NCI-H1105 treated with DMSO at 0.1 percent for 48 hours (cell line): ENCODE results near the gene TMEM33.
"Not testable (repeated sequence)": the region's sequence is repeated elsewhere in the genome, so short reads cannot be mapped to it uniquely, and the experiment has no call there.

Source experiments
- DNase-seq: peaks from one replicate; lab custom pipeline; 2025; lab: John Stamatoyannopoulos, UW

Gene TMEM33, protein sequence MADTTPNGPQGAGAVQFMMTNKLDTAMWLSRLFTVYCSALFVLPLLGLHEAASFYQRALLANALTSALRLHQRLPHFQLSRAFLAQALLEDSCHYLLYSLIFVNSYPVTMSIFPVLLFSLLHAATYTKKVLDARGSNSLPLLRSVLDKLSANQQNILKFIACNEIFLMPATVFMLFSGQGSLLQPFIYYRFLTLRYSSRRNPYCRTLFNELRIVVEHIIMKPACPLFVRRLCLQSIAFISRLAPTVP

DNA sequence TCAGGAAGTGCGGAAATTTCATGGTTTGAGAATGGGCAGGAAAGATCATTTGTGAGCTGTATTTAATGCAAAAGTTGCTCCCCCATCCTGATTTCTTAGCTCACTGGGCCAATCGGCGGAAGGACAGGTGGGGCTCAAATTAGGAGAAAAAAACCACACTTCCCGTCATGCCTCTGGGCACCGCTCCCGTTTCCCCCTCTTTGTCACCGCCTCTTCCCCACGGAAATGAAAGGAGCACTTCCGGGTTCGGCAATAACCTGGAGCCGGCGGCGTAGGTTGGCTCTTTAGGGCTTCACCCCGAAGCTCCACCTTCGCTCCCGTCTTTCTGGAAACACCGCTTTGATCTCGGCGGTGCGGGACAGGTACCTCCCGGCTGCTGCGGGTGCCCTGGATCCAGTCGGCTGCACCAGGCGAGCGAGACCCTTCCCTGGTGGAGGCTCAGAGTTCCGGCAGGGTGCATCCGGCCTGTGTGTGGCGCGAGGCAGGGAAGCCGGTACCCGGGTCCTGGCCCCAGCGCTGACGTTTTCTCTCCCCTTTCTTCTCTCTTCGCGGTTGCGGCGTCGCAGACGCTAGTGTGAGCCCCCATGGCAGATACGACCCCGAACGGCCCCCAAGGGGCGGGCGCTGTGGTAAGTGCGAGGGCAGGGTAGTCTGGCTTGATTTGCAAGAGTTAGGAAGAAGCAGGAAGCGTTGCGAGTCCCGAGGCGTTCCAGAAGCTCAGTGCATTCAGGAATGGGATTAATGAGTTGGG is at the start of gene TMEM33:
TMEM33 (plus strand) TSS at position 529 of the 751 bp plus-strand sequence; CDS start at position 585, 56 bp downstream.
- peak; percentile 70 for DNase-seq

DNA sequence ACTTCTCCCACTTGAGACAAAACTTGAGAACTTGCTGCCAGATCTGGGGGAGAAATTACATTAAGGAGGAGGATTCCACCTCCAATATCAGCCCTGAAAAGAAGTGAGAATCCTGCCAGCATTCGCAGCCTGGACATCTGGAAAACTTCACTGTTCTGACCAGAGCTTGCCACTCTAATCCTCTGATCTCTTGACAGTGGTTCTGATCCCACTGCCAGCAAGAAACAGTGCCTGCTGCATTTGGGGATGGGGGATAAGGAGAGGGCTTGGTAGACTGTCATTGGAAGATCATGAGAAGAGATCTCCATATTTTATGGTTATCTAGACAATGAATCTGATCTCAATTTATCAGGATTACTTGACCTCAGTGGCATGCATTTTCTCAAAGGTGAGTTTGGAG is 49.8 kb upstream of the TMEM33 start:
- DNase-seq, result no peak

DNA sequence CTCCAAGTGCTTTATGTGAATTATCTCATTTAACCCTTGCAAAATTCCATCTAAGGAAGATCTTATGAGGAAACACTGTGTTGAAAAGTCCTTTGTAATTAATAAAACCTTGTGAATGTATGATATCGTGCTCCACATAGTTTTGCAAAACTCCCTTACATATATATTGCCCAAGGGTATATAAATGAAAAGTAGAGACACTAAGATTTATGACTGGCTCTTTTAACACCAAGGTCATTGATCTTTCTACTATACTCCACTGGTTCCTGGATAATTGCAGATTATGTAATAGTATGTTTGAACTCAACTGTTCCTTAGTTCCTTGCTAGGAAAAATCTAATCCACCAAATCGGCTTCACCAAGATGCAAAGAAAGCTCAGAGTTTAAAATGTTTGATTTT is 48.0 kb upstream of the TMEM33 start:
- DNase-seq, result no peak

DNA sequence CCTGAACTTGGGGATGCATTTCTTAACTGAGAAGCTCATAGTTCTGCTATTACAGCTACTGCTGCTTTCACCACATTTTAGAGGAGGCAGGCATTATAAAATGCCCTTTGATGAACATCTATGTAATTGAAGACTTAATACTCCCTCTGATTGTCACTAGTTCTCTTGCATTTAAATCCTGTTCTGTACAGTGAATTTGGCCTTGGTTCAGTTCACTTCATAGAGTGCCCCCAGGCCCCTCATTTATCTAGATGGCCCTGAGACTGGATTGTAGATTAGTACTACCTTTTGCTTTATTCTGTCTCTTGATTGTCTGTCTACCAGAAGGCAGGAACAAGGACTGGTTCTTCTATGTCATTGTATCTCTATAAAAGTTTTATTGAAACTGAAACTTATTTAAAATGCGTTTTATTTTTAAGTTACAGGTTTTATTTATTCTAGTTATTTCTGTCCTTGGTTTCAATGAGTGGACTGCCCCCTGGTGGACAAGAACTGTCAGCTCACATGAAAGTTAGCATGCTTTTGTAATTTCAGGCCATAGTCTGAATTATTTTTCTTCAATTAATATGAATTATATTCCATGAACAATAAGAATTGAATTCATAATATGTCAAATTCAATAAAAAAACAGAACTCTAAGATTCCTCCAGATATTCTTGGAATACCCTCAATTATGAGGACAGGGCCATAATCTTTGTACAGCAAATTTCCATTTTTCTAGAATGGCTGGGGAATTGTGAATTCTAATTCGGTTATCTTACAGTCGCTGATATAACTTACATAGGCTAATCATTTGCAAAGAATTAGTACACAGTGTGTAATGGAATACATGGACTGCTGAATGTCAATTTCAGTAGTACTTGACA is 47.2 kb upstream of the TMEM33 start:
- DNase-seq, result peak; percentile 14

DNA sequence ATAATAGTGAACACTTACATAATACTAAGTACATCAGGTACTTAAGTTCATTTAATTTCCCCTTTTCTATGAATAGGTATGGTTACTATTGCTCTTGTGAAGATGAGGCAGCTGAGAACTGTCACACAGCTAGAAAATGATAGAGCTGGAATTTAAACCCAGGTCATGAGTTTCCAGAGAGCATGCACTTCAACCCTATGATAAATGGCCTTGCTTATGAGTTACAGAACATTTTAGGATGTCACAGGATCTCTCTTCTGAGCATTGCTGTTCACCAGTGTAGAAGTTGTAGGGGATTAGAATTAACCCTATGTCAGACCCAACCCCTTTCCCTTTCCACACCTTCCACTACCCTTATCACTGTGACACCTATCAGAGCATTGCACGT is 46.5 kb upstream of the TMEM33 start:
- no peak for DNase-seq

DNA sequence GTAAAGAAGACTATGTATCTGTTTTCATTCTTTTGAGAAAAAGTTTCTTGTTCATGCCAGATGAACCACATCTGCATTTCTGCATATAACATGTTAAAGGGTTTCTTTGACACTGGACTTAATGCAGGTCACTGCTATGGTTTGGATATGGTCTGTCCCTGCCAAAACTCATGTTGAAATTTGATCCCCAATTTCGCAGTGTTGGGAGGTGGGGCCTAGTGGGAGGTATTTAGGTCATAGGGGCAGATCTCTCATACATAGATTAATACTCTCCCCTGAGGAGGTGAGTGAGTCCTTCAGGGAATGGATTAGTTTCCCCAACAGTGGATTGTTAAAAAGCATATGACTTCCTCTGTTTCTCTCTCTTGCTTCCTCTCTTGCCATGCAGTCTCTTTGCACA is 45.9 kb upstream of the TMEM33 start:
- no peak for DNase-seq

DNA sequence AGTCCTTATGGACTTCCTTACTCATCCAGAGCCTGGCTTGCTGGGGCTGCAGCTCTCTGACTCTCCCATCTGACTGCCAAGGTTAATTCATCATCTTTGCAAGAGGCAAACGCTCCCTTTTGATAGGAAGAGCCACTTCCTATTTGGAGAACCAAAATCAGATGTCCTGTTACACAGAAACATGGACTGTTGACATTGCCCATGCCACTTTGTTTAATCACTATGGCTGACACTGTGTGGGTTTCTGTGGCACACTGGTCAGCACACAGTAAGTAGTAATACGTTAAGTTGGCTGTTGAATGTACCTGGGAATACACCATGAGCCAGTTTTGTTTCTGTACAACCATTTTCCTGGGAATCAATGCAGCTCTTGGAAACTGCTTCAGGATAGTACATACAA is 45.1 kb upstream of the TMEM33 start:
- no peak for DNase-seq

DNA sequence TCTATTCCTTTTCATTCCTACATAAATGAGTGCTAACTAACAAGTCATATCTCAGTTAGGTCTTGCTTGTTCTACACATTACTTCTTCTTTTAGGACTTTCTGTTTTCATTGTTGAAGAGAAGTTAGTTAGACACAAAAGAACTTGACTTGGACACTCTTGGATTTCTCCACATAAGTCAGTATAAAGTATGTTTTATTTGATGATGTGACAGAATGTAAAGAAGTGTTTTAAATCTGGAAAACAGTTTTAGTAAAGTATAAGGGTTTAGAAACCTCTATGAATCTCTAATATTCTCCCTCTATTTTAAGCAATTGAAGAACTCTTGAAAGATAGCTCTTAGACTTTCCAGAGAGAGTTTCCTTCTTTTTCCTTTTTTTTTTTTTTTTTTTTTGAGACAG is 38.6 kb upstream of the TMEM33 start:
- no peak for DNase-seq

DNA sequence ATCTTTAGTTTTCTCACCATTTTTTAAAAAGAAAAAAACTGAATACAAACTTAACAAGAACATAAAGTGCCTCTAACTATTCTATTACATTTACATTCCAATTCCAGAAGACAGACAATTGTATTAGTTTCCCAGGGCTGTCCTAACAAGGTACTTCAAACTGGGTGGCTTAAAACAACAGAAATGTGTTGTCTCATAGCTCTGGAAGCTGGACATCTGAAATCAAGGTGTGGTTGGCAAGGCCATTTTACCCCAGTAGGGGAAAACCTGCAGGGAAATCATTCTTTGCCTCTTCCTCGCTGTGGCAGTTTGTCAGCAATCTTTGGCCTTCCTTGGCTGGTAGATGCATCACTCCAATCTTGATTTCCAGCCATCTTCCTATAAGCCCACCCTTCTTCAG is 37.5 kb upstream of the TMEM33 start:
- DNase-seq, result no peak

DNA sequence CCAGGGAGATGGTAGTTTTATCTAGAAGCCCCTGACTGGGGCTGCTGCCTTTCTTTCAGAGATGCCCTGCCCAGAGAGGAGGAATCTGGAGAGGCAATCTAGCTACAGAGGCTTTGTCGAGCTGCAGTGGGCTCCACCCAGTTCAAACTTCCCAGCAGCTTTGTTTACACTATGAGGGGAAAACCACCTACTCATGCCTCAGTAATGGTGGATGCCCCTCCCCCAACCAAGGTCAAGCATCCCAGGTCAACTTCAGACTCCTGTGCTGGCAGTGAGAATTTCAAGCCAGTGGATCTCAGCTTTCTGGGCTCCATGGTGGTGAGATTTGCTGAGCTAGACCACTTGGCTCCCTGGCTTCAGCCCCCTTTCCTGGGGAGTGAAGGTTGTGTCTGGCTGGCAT is 26.1 kb upstream of the TMEM33 start:
- DNase-seq, result not testable (repeated sequence)

DNA sequence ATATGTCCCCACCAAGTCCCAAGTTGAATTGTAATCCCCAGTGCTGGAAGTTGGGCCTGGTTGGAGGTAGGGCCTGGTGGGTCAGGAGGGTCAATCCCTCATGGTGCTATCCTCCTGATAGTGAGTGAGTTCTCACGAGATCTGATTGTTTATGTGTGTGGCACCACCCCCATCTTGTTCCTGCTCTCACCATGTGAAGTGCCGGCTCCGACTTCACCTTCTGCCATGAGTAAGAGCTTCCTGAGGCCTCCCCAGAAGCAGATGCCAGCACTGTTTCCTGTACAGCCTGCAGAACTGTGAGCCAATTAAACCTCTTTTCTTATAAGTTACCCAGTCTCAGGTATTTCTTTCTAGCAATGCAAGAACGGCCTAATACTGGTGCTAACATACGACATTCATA is 22.7 kb upstream of the TMEM33 start:
- no peak for DNase-seq

DNA sequence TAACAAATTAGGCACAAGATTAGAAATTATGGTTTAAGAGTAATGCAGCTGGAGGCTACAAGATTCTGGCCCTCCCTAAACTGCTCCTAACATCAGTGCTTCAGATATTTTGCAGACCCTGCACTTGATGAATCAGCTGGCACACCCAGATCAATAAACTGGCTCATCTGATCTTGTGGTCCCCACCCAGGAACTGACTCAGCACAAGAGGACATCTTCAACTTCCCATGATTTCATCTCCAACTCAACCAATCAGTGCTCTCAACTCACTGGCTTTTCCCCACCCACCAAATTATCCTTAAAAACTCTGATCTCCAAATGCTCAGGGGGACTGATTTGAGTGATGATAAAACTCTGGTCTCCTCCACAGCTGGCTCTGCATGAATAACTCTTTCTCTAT is 21.7 kb upstream of the TMEM33 start:
- no peak for DNase-seq

DNA sequence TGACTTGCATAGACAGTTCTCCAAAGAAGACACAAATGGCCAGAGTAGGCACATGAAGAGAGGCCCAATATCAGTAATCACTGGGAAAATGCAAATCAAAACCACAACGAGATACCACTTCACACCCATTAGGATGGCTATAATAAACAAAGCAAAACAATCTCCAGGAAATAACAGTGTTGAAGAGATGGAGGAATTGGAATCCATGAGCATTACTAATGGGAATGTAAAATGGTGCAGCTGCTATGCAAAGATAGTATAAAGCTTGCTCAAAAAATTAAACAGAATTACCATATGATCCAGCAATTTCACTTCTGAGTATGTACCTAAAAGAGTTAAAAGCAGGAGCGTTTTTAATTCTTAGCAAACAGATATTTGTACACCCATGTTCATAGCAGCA is 17.0 kb upstream of the TMEM33 start:
- DNase-seq, result no peak

DNA sequence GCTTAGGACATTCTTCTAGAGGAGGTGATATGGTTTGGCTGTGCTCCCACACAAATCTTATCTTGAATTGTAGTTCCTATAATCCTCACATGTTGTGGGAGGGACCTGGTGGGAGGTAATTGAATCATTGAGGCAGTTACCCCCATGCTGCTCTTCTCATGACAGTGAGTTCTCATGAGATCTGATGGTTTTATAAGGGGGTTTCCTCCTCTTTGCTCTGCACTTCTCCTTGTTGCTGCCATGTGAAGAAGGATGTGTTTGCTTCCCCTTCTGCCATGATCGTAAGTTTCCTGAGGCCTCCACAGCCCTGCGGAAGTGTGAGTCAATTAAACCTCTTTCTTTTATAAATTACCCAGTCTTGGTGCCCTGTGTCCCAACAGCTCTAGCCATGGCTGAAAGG is 14.8 kb upstream of the TMEM33 start:
- not testable (repeated sequence) for DNase-seq

DNA sequence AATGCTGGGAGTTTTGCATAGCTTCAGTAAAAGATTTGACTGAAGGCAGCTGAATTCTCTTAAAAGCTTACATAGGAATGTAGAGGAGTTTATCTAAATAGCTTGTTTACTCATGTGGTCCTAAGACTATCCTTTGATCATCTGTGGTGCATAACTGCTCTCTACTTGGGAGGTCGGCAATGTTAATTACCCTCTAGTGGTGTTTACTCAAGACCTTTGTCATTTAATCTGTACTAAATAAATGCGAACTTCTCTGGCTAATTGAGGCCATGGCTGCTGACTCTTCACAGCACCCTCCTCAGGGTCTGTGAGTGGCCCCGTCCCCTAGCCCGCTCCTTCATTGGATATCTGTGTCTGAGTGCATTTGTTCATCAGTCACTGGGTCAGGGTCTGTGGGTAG is 13.8 kb upstream of the TMEM33 start:
- no peak for DNase-seq

DNA sequence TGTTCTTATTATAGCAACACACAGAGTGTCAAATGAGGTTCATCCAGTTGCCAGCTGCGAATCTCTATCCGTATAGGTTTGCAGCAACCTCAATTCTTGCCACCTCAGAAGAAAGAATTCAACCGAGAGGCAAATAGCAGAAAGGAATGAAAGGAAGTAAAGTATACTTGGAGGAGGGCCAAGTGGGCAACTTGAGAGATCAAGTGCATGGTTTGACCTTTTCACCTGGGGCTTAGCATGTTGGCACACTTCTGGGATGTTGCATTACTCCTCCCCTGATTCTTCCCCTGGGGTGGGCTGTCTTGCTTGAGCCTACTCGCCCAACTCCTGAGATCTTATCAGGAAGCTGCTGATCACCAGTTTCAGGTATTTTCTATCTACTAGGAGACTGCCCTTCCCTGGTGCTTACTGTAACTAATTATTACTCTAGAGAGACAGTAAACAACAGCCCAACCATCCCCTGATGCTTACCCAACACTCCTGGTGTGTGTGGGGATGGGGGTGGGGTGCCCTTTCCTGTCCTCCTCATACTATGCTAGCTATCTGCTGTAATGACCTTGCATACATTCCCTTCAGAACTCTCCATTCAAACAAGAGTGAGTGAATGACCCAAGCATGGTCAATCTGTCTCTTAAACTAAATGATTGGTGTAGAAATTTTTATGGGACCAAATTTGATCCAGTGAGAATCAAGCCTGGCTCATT is 7.3 kb upstream of the TMEM33 start:
- no peak for DNase-seq

DNA sequence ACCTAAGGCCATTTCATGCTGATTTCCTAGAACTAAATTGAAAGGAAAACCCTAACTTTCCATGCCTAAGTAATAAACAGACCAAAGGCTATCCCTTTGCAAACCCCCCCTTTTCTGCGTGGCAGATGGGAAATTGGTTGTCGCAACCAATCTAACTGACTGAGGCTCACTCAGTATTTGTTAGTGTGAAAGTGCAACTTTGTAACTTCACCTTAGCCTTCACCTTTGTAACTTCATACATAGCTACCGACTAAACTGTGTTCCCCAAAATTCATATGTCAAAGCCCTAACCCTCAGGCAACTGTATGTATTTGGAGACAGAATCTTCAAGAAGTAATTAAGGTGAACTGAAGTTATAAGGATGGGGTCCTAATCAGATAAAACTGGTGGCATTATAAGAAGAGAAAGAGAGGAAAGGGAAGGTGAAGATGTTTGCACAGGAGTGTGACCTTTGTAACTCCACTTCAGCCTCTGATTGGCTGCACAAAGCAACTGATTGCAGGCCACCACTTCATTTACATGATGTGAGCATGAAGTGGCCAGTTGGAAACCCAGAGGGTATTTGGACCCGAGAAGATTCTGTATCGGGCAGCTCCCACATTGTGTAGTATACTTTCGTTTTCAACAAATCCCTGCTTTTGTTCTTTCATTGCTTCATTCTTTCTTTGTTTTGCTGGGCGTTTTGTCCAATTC is 4.9 kb upstream of the TMEM33 start:
- DNase-seq, result no peak

DNA sequence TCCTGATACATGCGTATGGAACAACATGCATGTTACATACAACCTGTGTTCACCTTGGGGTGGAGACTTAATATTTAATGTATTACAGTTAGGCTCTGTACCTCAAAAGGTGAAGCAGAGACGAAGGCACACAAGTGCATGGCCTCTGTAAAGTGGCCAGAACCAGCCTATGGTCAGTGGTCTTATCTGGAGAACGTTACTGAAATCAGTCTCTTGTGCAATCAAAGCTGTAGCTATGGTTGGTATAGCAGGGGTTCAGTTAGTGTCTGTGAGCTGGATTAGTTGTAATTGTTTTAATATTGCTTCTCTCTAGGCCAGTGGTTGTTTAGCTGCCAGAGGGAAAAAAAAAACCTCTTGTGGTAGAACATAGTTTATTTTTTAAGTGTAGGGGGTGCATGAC is 2.2 kb upstream of the TMEM33 start:
- no peak for DNase-seq

DNA sequence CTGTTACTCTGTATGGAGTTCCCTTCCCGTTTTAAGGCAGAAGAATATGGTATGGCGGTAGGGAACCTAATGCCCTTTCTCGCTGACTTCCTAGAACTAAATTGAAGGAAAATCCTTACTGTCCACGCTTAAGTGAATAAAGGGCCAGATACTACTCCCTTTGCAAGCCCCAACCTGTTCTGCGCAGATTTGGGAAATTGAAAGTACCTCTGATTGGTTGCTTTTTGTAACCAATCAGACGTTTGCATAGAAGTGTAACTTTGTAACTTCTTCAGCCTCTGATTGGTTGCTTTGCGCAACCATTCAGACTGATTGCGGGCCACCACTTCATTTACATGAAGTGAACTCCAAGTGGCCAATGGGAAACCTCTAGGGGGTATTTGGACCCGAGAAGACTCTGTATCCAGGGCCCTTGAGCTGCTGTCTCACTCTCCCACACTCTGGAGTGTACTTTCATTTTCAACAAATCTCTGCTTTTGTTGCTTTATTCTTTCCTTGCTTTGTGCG is 1.2 kb upstream of the TMEM33 start:
- no peak for DNase-seq

DNA sequence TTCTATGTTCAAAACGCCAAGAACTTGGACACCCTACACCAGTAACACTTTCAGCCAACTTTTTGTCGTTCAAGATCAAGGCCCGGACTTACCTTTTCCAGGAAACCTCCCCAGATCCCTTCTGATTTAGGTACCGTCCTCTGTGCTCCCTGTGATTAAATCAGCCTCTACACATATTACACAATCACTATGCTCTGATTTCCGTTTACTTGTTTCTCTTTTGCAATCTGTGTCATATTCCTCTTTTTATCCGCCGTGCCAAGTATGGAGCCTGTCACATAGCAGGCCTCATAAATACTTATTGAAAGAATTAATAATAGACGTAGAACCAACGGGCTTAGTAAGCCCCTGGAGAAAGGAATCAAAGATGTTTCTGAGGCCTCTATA is 722 bp upstream of the TMEM33 start:
- no peak for DNase-seq

DNA sequence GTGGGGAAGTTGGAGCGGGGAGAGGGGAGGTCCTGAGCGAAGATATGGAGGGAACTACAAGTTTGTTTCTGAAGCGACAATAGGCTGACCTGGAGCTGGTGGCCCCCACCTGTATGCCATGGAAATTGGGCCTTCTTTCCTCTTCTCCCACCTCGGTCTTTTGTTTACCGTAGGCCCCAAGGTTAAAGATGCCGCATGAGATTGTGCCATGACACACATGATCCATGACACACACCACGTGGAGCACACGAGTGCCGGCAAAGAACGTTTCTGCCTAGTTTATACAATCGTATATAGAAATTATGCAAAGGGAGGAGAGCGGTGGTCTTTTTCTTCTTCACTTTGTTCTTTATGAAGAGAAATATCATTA is 408 bp downstream of the TMEM33 start:
- DNase-seq, result peak; percentile 9
